Loucy (cell line): Measurements from ENCODE around the gene CEP85L.

Experiments
- H2AFZ ChIP-seq: fragments of 200-600 bp; sonication (generic); 2 replicates; pipeline ENCODE4 v1.6.0; 2016; ENCODE audit warnings: antibody characterized with exemption, mild to moderate bottlenecking, low read length, moderate library complexity
- H3F3A ChIP-seq: fragments of 200-600 bp; 2 replicates; pipeline ENCODE4 v1.6.0; 2016; ENCODE audit warnings: antibody characterized with exemption, low read depth, mild to moderate bottlenecking
- H3K27me3 ChIP-seq: fragments of 200-600 bp; sonication (generic); 2 replicates; pipeline ENCODE4 v1.6.1; 2014; ENCODE audit warnings: low read length, mild to moderate bottlenecking; ENCODE audit not compliant: insufficient read depth, poor library complexity, severe bottlenecking
- H3K36me3 ChIP-seq: fragments of 200-600 bp; sonication (generic); 2 replicates; pipeline ENCODE4 v1.6.1; 2016; ENCODE audit warnings: low read length; ENCODE audit not compliant: insufficient read depth
- H3K4me1 ChIP-seq: fragments of 200-600 bp; sonication (generic); 2 replicates; pipeline ENCODE4 v1.5.1; 2014; ENCODE audit warnings: low read length, mild to moderate bottlenecking; ENCODE audit not compliant: insufficient read depth, poor library complexity, severe bottlenecking
- H3K4me2 ChIP-seq: fragments of 200-600 bp; sonication (generic); 2 replicates; pipeline ENCODE4 v1.6.0; 2014; ENCODE audit warnings: antibody characterized with exemption, low read length, low read depth, mild to moderate bottlenecking; ENCODE audit not compliant: poor library complexity, severe bottlenecking
- H3K4me3 ChIP-seq: fragments of 200-600 bp; sonication (generic); 2 replicates; pipeline ENCODE4 v1.5.1; 2014; ENCODE audit warnings: low read length, mild to moderate bottlenecking, mixed read lengths; ENCODE audit not compliant: poor library complexity, severe bottlenecking
- H3K79me2 ChIP-seq: fragments of 200-600 bp; sonication (generic); 2 replicates; pipeline ENCODE4 v1.6.1; 2014; ENCODE audit warnings: low read length; ENCODE audit not compliant: insufficient read depth
- H3K9ac ChIP-seq: fragments of 200-600 bp; sonication (generic); 2 replicates; pipeline ENCODE4 v1.6.0; 2014; ENCODE audit warnings: mild to moderate bottlenecking, low read depth, low read length, moderate library complexity; ENCODE audit not compliant: poor library complexity, severe bottlenecking
- H3K9me2 ChIP-seq: fragments of 200-600 bp; sonication (generic); replicated peaks from 2 replicates; pipeline ENCODE4 v1.6.1; 2016; ENCODE audit warnings: low read depth, low read length, mixed read lengths
- H3K9me3 ChIP-seq: fragments of 200-600 bp; sonication (generic); 2 replicates; pipeline ENCODE4 v1.6.1; 2014; ENCODE audit warnings: mild to moderate bottlenecking, antibody characterized with exemption, low read length, low read depth; ENCODE audit not compliant: insufficient read depth
- H4K20me1 ChIP-seq: fragments of 200-600 bp; sonication (generic); 2 replicates; pipeline ENCODE4 v1.6.0; 2014; ENCODE audit warnings: antibody characterized with exemption, low read length, mild to moderate bottlenecking; ENCODE audit not compliant: insufficient read depth, poor library complexity, severe bottlenecking
- EZH2phosphoT487 ChIP-seq: fragments of 200-600 bp; IDR thresholded peaks from 2 replicates; pipeline ENCODE4 v1.6.1; 2018; ENCODE audit warnings: antibody characterized with exemption, mild to moderate bottlenecking, moderate library complexity, borderline replicate concordance
- TF ChIP-seq, protein P1 (sequence below): fragments of 200-600 bp; sonication (generic); conservative IDR thresholded peaks from 2 replicates; pipeline ENCODE4 v1.5.1; 2014; ENCODE audit warnings: mild to moderate bottlenecking, antibody characterized with exemption, low read length

The CEP85L gene

GRCh38 chr6:118603372-118603771 is 48.0 kb downstream of the CEP85L start:
- Histone ChIP-seq H3K4me2 (no peak overlapping the region), H4K20me1 (no peaks in the 10 kb centered on the region), H3K4me1 (peaks cover 13% of the 10 kb centered on the region), H3K79me2 (peaks cover 64% of the 10 kb centered on the region), H3K9me2 (no peaks in the 10 kb centered on the region), H3K4me3 (no peak overlapping the region), H3F3A (no peaks in the 10 kb centered on the region), H3K9me3 (peaks cover 10% of the 10 kb centered on the region; the same call in 1 of the 2 replicates), H3K9ac (no peak overlapping the region), H3K27me3 (no peaks in the 10 kb centered on the region), H2AFZ (no peak overlapping the region), H3K36me3 (peaks cover 18% of the 10 kb centered on the region)
- TF ChIP-seq, protein P1, sequence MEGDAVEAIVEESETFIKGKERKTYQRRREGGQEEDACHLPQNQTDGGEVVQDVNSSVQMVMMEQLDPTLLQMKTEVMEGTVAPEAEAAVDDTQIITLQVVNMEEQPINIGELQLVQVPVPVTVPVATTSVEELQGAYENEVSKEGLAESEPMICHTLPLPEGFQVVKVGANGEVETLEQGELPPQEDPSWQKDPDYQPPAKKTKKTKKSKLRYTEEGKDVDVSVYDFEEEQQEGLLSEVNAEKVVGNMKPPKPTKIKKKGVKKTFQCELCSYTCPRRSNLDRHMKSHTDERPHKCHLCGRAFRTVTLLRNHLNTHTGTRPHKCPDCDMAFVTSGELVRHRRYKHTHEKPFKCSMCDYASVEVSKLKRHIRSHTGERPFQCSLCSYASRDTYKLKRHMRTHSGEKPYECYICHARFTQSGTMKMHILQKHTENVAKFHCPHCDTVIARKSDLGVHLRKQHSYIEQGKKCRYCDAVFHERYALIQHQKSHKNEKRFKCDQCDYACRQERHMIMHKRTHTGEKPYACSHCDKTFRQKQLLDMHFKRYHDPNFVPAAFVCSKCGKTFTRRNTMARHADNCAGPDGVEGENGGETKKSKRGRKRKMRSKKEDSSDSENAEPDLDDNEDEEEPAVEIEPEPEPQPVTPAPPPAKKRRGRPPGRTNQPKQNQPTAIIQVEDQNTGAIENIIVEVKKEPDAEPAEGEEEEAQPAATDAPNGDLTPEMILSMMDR = no peak
- TF ChIP-seq EZH2phosphoT487 = no peak

GRCh38 chr6:118602300-118602699 is 49.1 kb downstream of the CEP85L start:
- H3K9me3 ChIP-seq = peaks cover 10% of the 10 kb centered on the region; the same call in 1 of the 2 replicates
- H4K20me1 ChIP-seq = no peaks in the 10 kb centered on the region
- H3K4me3 ChIP-seq = no peak overlapping the region
- H3K4me2 ChIP-seq = no peak overlapping the region
- H3K79me2 ChIP-seq = peaks cover 61% of the 10 kb centered on the region
- H3K27me3 ChIP-seq = no peaks in the 10 kb centered on the region
- TF ChIP-seq, protein P1 = no peak
- no peak for TF ChIP-seq EZH2phosphoT487
- H3K9me2 ChIP-seq = no peaks in the 10 kb centered on the region
- peaks cover 24% of the 10 kb centered on the region for H3K4me1 ChIP-seq
- H3F3A ChIP-seq = no peaks in the 10 kb centered on the region
- H2AFZ ChIP-seq = no peak overlapping the region
- no peak overlapping the region for H3K9ac ChIP-seq
- peaks cover 18% of the 10 kb centered on the region for H3K36me3 ChIP-seq

DNA sequence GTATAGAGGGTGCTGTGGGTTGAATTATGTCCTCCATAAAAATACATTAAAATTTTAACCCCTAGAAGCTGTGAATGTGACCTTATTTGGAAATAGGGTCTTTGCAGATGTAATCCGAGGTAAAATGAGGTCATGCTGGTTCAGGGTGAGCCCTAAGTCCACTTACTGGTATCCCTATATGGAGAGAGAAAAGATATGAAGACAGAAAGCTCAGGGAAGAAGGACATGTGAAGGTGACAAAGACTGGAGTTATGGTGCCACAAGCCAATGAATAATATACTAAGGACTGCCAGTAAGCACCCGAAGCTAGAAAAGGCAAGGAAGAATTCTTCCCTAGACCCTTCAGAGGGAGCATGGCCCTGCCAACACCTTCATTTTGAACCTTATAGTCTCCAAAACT is 53.1 kb downstream of the CEP85L start:
- Histone ChIP-seq H3K4me2 (peak overlapping the region; percentile 40), H3K36me3 (peaks cover 10% of the 10 kb centered on the region), H3K4me3 (no peak overlapping the region), H4K20me1 (no peaks in the 10 kb centered on the region), H3K9me3 (peaks cover 4% of the 10 kb centered on the region; the same call in 1 of the 2 replicates), H3F3A (peaks cover 3% of the 10 kb centered on the region; the same call in 1 of the 2 replicates), H3K9ac (no peak overlapping the region), H2AFZ (no peak overlapping the region), H3K4me1 (peaks cover 19% of the 10 kb centered on the region), H3K9me2 (no peaks in the 10 kb centered on the region), H3K79me2 (peaks cover 74% of the 10 kb centered on the region), H3K27me3 (no peaks in the 10 kb centered on the region)
- TF ChIP-seq EZH2phosphoT487 = no peak
- TF ChIP-seq, protein P1 = no peak
